Measurements from ENCODE around the gene TCF23.

- TF ChIP-seq POLR2A (IDR thresholded peaks at IDR 0.05) (no peak), CTCF (IDR thresholded peaks at IDR 0.05) (no peak)
Observed at GRCh38 chr2:27127883-27128667, 20.7 kb upstream of the TCF23 start.

Measured in thyroid gland (tissue), 4 donors.